ENCODE results near the gene PLCD3. TPM values are rescaled to one million over a fixed set of nuclear protein-coding genes. Genes with fewer than 3 reads are reported as not detected.
A peak's percentile ranks its signal among the peaks of the same experiment; 100 is the strongest.

PLCD3 gene
- total and polyA plus RNA-seq, 10 of the 15 experiments (the other 5 are each of a cell fraction or from before 2014, with no cell fraction given), result 0.02 to 1.6 (median 0.44) TPM

DNA sequence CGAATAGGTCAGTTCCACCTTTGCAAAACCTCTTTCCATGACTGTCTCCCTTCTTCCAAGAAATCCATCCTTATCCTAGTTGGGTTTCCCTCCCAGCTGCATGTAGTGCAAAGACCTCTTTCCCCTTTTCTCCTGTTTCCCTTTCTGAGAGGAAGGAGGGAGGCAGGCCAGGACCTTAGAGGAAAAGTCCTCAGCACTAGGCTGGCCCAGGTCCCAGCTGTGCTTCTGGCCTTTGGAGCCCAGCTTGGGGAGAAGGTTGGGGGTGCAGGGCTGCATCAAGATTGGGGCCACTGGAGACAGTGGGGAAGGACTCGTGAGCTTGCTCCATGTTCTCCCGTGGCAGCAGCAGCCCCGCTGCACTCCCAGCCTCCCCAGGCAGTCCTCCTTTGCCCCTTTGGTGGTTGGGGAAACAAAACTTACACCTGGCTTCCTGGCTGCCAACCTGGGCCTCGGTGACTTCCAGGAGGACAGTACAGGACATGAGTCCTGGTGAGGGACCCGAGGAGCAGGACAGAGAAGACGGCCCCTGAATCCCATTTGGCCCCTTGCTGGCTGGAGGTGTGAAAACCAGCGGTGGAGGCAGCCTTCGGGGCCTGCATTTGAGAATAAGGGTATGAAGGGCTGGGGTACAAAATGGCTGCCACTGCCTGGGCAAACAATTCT, 29.8 kb upstream of the PLCD3 start:
- intact Hi-C loops (cut with micrococcal nuclease; ENCODE audit: unreplicated experiment), result no loop called here
- TF ChIP-seq FOS (IDR thresholded peaks at IDR 0.05; ENCODE audit: borderline replicate concordance, extremely low read depth, insufficient read length) (no peak), NFYB (IDR thresholded peaks at IDR 0.05; ENCODE audit: insufficient read depth, low read depth, low read length) (no peak), EP300 (IDR thresholded peaks at IDR 0.05; ENCODE audit: borderline replicate concordance in 1 of 2, control insufficient read depth in 1 of 2, low read depth in 2 of 2, low read length in 2 of 2) (no peak), NFXL1 (IDR thresholded peaks at IDR 0.05; ENCODE audit: borderline replicate concordance) (no peak), YY1 (IDR thresholded peaks at IDR 0.05; ENCODE audit: low read depth, low read length) (peak; percentile 87), SMC3 (IDR thresholded peaks at IDR 0.05; ENCODE audit: borderline replicate concordance, low read length) (0 out of 2 replicates have a peak, but pooled peaks have one; percentile 4), SIN3A (IDR thresholded peaks at IDR 0.05; ENCODE audit: low read depth, low read length) (no peak), MYC (IDR thresholded peaks at IDR 0.05; ENCODE audit: insufficient read depth, insufficient read length, insufficient replicate concordance, low read length, severe bottlenecking) (no peak), EGR1 (IDR thresholded peaks at IDR 0.05; ENCODE audit: borderline replicate concordance in 1 of 2, low read depth in 2 of 2, low read length in 2 of 2) (no peak)
- TF ChIP-seq, protein P1, sequence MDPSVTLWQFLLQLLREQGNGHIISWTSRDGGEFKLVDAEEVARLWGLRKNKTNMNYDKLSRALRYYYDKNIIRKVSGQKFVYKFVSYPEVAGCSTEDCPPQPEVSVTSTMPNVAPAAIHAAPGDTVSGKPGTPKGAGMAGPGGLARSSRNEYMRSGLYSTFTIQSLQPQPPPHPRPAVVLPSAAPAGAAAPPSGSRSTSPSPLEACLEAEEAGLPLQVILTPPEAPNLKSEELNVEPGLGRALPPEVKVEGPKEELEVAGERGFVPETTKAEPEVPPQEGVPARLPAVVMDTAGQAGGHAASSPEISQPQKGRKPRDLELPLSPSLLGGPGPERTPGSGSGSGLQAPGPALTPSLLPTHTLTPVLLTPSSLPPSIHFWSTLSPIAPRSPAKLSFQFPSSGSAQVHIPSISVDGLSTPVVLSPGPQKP (IDR thresholded peaks at IDR 0.05; ENCODE audit: low read depth, low read length), result 0 out of 2 replicates have a peak, but pooled peaks have one; percentile 4
- TF ChIP-seq, protein P2, sequence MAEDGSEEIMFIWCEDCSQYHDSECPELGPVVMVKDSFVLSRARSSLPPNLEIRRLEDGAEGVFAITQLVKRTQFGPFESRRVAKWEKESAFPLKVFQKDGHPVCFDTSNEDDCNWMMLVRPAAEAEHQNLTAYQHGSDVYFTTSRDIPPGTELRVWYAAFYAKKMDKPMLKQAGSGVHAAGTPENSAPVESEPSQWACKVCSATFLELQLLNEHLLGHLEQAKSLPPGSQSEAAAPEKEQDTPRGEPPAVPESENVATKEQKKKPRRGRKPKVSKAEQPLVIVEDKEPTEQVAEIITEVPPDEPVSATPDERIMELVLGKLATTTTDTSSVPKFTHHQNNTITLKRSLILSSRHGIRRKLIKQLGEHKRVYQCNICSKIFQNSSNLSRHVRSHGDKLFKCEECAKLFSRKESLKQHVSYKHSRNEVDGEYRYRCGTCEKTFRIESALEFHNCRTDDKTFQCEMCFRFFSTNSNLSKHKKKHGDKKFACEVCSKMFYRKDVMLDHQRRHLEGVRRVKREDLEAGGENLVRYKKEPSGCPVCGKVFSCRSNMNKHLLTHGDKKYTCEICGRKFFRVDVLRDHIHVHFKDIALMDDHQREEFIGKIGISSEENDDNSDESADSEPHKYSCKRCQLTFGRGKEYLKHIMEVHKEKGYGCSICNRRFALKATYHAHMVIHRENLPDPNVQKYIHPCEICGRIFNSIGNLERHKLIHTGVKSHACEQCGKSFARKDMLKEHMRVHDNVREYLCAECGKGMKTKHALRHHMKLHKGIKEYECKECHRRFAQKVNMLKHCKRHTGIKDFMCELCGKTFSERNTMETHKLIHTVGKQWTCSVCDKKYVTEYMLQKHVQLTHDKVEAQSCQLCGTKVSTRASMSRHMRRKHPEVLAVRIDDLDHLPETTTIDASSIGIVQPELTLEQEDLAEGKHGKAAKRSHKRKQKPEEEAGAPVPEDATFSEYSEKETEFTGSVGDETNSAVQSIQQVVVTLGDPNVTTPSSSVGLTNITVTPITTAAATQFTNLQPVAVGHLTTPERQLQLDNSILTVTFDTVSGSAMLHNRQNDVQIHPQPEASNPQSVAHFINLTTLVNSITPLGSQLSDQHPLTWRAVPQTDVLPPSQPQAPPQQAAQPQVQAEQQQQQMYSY (CRISPR knock-in tag; IDR thresholded peaks at IDR 0.05), result no peak
- TF ChIP-seq, protein P3, sequence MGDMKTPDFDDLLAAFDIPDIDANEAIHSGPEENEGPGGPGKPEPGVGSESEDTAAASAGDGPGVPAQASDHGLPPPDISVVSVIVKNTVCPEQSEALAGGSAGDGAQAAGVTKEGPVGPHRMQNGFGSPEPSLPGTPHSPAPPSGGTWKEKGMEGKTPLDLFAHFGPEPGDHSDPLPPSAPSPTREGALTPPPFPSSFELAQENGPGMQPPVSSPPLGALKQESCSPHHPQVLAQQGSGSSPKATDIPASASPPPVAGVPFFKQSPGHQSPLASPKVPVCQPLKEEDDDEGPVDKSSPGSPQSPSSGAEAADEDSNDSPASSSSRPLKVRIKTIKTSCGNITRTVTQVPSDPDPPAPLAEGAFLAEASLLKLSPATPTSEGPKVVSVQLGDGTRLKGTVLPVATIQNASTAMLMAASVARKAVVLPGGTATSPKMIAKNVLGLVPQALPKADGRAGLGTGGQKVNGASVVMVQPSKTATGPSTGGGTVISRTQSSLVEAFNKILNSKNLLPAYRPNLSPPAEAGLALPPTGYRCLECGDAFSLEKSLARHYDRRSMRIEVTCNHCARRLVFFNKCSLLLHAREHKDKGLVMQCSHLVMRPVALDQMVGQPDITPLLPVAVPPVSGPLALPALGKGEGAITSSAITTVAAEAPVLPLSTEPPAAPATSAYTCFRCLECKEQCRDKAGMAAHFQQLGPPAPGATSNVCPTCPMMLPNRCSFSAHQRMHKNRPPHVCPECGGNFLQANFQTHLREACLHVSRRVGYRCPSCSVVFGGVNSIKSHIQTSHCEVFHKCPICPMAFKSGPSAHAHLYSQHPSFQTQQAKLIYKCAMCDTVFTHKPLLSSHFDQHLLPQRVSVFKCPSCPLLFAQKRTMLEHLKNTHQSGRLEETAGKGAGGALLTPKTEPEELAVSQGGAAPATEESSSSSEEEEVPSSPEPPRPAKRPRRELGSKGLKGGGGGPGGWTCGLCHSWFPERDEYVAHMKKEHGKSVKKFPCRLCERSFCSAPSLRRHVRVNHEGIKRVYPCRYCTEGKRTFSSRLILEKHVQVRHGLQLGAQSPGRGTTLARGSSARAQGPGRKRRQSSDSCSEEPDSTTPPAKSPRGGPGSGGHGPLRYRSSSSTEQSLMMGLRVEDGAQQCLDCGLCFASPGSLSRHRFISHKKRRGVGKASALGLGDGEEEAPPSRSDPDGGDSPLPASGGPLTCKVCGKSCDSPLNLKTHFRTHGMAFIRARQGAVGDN (IDR thresholded peaks at IDR 0.05), result no peak

More for the DNA sequence above, 29.8 kb upstream of the PLCD3 start:
- H3K9me3 ChIP-seq (replicated peaks; ENCODE audit: control insufficient read depth, insufficient read depth, low read length), result no peaks in the 10 kb centered on the region
- H3K9ac ChIP-seq (ENCODE audit: control insufficient read depth, insufficient read depth, low read length), result peak overlapping the region; percentile 75
- TSS peak; percentile 70 for BruUV-seq (replicated peaks)
- H3K79me2 ChIP-seq (ENCODE audit: control insufficient read depth, insufficient read depth, low read length), result peaks cover 36% of the 10 kb centered on the region
- ATAC-seq (no peak), DNase-seq (ENCODE audit: low read depth, low spot score) (no peak), FAIRE-seq (no peak)
- H3K27ac ChIP-seq (ENCODE audit: control insufficient read depth, insufficient read depth), result peak overlapping the region; percentile 47
- peak overlapping the region; percentile 99 for H3K4me2 ChIP-seq (ENCODE audit: control insufficient read depth, insufficient read depth)
- ChIA-PET SMC1A (ENCODE audit: uncharacterized antibody, unreplicated experiment) (interaction anchor here (0.9 to 6.4 kb wide), 11 partner anchors 12 to 260 kb away, joined by 3 to 114 read pairs (median 5); partner anchors contain the start of genes ACBD4 and HEXIM1), POLR2A (interaction anchor here (0.6 to 6.6 kb wide), 12 partner anchors 9 to 154 kb away, joined by 3 to 239 read pairs (median 4); partner anchors contain the start of genes HEXIM1 and NMT1), RAD21 (ENCODE audit: unreplicated experiment) (interaction anchor here (0.8 to 4.7 kb wide), 9 partner anchors 9 to 220 kb away, joined by 3 to 100 read pairs (median 5); partner anchors contain the start of genes ACBD4, HEXIM1 and MAP3K14), CTCF (interaction anchor here (0.7 to 7.4 kb wide), 11 partner anchors 12 to 1939 kb away, joined by 3 to 199 read pairs (median 4); partner anchors contain the start of genes ACBD4 and HEXIM1)
- 42% methylated on average over 9 of the region's 9 CpGs for WGBS (ENCODE audit: insufficient coverage, insufficient replicate concordance, low lambda C conversion rate, missing lambda C conversion rate)
- H3K36me3 ChIP-seq (ENCODE audit: control insufficient read depth in 2 of 2, insufficient read depth in 2 of 2, low read length in 1 of 2), result no peaks in the 10 kb centered on the region
- H3K4me1 ChIP-seq (ENCODE audit: control insufficient read depth, insufficient read depth, low read length), result peaks cover 8% of the 10 kb centered on the region
- H4K20me1 ChIP-seq (ENCODE audit: control insufficient read depth, insufficient read depth), result no peaks in the 10 kb centered on the region
- peak overlapping the region; percentile 78 for H2AFZ ChIP-seq (ENCODE audit: control insufficient read depth, low read depth, low read length)
- in situ Hi-C loops (cut with MboI), result no loop called here
- H3K27me3 ChIP-seq (replicated peaks in 1 of 2; ENCODE audit: control insufficient read depth in 2 of 2, insufficient read depth in 2 of 2, low read length in 1 of 2), result no peaks in the 10 kb centered on the region
- H3K4me3 ChIP-seq, result peak overlapping the region; percentile 53
